Spleen (tissue), 7 donors: Measurements from ENCODE around the gene BAK1.

ENCODE experiments used
- POLR2AphosphoS5 ChIP-seq, 3 donors: sonication (generic); formaldehyde crosslinking; IDR thresholded peaks; one replicate each; pipeline ENCODE4 v1.5.1; 2017; ENCODE audit warnings: antibody characterized with exemption in 3 of 3
- TF ChIP-seq, protein P1 (sequence below), 11 experiments: fragments of 200-600 bp in 7 of 11; fragments of 450-650 bp in 4 of 11; sonication (generic) in 4 of 11; IDR thresholded peaks in 8 of 11; conservative IDR thresholded peaks in 3 of 11; 1 replicate in 7 of 11; 2 replicates in 4 of 11; pipeline versions ENCODE4 v1.4.0 to v1.8.0; 2016 to 2021; ENCODE audit warnings: antibody characterized with exemption in 11 of 11, inconsistent platforms in 4 of 11, mild to moderate bottlenecking in 1 of 11
- donor health status: DM: no; HTN: no; CAD: no; lungs with moderate emphysema.
- donor health status: DM: no; HTN: no; CAD: no.
- donor health status: DM: no; HTN: no; CAD: no.

DNA sequence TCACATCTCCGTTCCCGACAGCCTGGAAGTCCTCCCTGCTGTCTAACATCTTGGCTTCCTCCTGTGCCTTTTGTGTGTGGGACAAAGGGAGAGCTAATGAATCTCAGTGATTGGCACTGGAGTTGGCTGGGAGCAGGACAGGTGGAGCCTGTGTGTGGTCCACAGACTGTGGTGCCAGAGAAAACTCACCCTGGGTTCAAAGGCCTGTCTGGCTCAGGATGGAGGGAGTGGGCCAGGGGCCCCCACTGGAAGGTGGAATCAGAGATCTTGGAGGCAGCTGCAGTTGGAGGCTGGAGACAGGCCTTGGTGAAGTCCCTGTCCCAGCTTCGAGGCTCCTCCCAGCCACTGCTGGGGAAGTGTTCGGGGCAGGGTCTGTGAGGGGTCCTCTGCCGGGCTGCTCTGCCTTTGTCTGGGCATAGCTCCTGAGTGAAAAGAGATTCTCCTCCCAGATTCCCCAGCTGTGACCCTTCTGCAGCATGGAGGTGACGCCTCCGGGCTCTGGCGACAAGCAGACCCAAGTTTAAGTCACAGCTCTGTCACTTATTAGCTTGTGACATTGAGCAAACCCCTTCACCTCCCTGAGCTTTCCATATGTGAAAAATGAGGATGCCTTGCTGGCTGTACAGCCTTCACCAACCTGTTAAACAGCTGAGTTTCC lies 27.2 kb upstream of the BAK1 start:
- TF ChIP-seq, protein P1, sequence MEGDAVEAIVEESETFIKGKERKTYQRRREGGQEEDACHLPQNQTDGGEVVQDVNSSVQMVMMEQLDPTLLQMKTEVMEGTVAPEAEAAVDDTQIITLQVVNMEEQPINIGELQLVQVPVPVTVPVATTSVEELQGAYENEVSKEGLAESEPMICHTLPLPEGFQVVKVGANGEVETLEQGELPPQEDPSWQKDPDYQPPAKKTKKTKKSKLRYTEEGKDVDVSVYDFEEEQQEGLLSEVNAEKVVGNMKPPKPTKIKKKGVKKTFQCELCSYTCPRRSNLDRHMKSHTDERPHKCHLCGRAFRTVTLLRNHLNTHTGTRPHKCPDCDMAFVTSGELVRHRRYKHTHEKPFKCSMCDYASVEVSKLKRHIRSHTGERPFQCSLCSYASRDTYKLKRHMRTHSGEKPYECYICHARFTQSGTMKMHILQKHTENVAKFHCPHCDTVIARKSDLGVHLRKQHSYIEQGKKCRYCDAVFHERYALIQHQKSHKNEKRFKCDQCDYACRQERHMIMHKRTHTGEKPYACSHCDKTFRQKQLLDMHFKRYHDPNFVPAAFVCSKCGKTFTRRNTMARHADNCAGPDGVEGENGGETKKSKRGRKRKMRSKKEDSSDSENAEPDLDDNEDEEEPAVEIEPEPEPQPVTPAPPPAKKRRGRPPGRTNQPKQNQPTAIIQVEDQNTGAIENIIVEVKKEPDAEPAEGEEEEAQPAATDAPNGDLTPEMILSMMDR (IDR thresholded peaks at IDR 0.05 in 8 of 11, conservative IDR thresholded peaks at IDR 0.05 in 3 of 11): no peak
- no peak for TF ChIP-seq POLR2AphosphoS5 (IDR thresholded peaks at IDR 0.05)
